ENCODE data around the gene NOVA1. TPM values are rescaled to one million over a fixed set of nuclear protein-coding genes. Genes with fewer than 3 reads are reported as not detected.

Gene NOVA1
- total and polyA plus RNA-seq, 2 of the 4 experiments (the other 2 are of a cell fraction): 0.90 to 3.0 TPM

DNA sequence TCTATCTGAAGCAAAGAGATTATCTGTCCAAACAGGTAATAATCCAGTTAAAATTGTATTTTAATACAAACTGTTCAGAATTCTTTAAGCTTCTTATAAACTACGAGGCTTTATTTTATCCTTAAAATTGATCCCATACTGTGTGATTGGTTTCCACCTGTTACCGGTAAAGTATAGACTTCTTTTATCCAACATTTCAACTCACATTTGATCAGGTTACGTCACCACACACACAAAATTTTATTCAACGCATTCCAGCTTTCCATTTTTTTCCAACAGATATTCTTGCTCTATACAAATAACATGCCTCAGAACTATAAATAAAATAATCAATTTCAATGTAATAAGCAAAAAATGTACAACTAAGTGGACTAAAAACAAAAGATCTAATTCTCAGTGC is 4.5 kb downstream of the NOVA1 start:
- H2BK5ac ChIP-seq (ENCODE audit: low read depth, low read length, poor library complexity, severe bottlenecking): no peak overlapping the region
- H4K20me1 ChIP-seq (ENCODE audit: insufficient read depth, low read length): no peaks in the 10 kb centered on the region
- in situ Hi-C loops (cut with MboI; ENCODE audit: low sequenced_read_pairs) (no loop called here), intact Hi-C loops (cut with micrococcal nuclease) (loop anchor here (10.0 kb wide), 1 partner anchor 309 kb away; no protein-coding TSS in a partner anchor), dilution Hi-C loops (cut with HindIII; ENCODE audit: low sequenced_read_pairs, unreplicated experiment) (no loop called here)
- ChIA-PET CTCF (interaction anchor here (0.9 kb wide), 1 partner anchor 338 kb away, joined by 6 read pairs; no protein-coding TSS in a partner anchor), POLR2A (ENCODE audit: unreplicated experiment) (no interaction called here)
- TF ChIP-seq, protein P1, sequence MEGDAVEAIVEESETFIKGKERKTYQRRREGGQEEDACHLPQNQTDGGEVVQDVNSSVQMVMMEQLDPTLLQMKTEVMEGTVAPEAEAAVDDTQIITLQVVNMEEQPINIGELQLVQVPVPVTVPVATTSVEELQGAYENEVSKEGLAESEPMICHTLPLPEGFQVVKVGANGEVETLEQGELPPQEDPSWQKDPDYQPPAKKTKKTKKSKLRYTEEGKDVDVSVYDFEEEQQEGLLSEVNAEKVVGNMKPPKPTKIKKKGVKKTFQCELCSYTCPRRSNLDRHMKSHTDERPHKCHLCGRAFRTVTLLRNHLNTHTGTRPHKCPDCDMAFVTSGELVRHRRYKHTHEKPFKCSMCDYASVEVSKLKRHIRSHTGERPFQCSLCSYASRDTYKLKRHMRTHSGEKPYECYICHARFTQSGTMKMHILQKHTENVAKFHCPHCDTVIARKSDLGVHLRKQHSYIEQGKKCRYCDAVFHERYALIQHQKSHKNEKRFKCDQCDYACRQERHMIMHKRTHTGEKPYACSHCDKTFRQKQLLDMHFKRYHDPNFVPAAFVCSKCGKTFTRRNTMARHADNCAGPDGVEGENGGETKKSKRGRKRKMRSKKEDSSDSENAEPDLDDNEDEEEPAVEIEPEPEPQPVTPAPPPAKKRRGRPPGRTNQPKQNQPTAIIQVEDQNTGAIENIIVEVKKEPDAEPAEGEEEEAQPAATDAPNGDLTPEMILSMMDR (conservative IDR thresholded peaks at IDR 0.05; ENCODE audit: low read depth, low read length): no peak
- TF ChIP-seq MAFK (IDR thresholded peaks at IDR 0.05; ENCODE audit: low read depth, low read length): no peak
- TF ChIP-seq SMC3 (IDR thresholded peaks at IDR 0.05; ENCODE audit: low read depth, low read length): no peak
- TF ChIP-seq CEBPB (IDR thresholded peaks at IDR 0.05; ENCODE audit: low read depth, low read length): no peak
- no peak for TF ChIP-seq BHLHE40 (IDR thresholded peaks at IDR 0.05; ENCODE audit: low read depth, low read length)
- TF ChIP-seq, protein P2, sequence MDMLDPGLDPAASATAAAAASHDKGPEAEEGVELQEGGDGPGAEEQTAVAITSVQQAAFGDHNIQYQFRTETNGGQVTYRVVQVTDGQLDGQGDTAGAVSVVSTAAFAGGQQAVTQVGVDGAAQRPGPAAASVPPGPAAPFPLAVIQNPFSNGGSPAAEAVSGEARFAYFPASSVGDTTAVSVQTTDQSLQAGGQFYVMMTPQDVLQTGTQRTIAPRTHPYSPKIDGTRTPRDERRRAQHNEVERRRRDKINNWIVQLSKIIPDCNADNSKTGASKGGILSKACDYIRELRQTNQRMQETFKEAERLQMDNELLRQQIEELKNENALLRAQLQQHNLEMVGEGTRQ (IDR thresholded peaks at IDR 0.05; ENCODE audit: low read depth, low read length): no peak
- no peak for TF ChIP-seq NFE2L2 (IDR thresholded peaks at IDR 0.05; ENCODE audit: low read depth, low read length)
- TF ChIP-seq MXI1 (IDR thresholded peaks at IDR 0.05; ENCODE audit: borderline replicate concordance, low read depth, low read length): no peak
- no peak for TF ChIP-seq RAD21 (IDR thresholded peaks at IDR 0.05; ENCODE audit: low read length)
- 86 to 100% methylated on average over 2 of the region's 4 CpGs for WGBS, 2 experiments (ENCODE audit: extremely low coverage in 2 of 2, insufficient read length in 1 of 2)
- no peak overlapping the region for H3K4me3 ChIP-seq (ENCODE audit: insufficient read depth, low read depth, low read length)
- H3K9me3 ChIP-seq (ENCODE audit: control insufficient read depth, insufficient read depth, low read length): no peaks in the 10 kb centered on the region
- ATAC-seq (ENCODE audit: low read depth) (no peak), DNase-seq (no peak)
- no peaks in the 10 kb centered on the region for H3K9me1 ChIP-seq (ENCODE audit: insufficient read depth, low read length)
- no peak overlapping the region for H3K4me2 ChIP-seq (ENCODE audit: low read depth, low read length)
- no peak overlapping the region for H3K4ac ChIP-seq (ENCODE audit: low read depth, low read length)
- no peak overlapping the region for H2BK15ac ChIP-seq (ENCODE audit: low read depth, low read length)
- no peak overlapping the region for H2AK5ac ChIP-seq (ENCODE audit: low read depth, low read length)
- no peak overlapping the region for H3K18ac ChIP-seq (ENCODE audit: low read depth, low read length)
- no peak overlapping the region for H2BK20ac ChIP-seq (ENCODE audit: low read depth, low read length)
- H2AK9ac ChIP-seq (replicated peaks; ENCODE audit: low read depth, low read length, poor library complexity): no peak overlapping the region
- H2AFZ ChIP-seq (replicated peaks; ENCODE audit: low read length, poor library complexity): no peak overlapping the region
- H3K27ac ChIP-seq (ENCODE audit: insufficient read depth, low read length): no peak overlapping the region
- no peak overlapping the region for H4K8ac ChIP-seq (ENCODE audit: low read depth in 2 of 2, low read length in 2 of 2)
- H2BK120ac ChIP-seq (ENCODE audit: low read depth, low read length): no peak overlapping the region
- H3K23ac ChIP-seq (ENCODE audit: low read depth, low read length): no peak overlapping the region
- no peaks in the 10 kb centered on the region for H3K27me3 ChIP-seq (ENCODE audit: control insufficient read depth, insufficient read depth, low read length)
- no TSS peak for BruUV-seq (replicated peaks)
- no peak overlapping the region for H4K91ac ChIP-seq (ENCODE audit: insufficient read depth, low read depth, low read length)
- no peaks in the 10 kb centered on the region for H3K36me3 ChIP-seq (ENCODE audit: control insufficient read depth, insufficient read depth, low read length)
- H3K79me1 ChIP-seq (ENCODE audit: low read depth in 1 of 2, low read length in 2 of 2): no peaks in the 10 kb centered on the region; a peak in 1 of 4 replicates
- H3K14ac ChIP-seq (replicated peaks; ENCODE audit: low read depth, low read length): no peak overlapping the region
- no peaks in the 10 kb centered on the region for H3K4me1 ChIP-seq (ENCODE audit: control insufficient read depth, insufficient read depth, low read length)
- no peak overlapping the region for H3K9ac ChIP-seq (ENCODE audit: low read depth, low read length)
- H3K56ac ChIP-seq (ENCODE audit: extremely low read depth, insufficient read depth, low read length): no peak overlapping the region
- no peak overlapping the region for H4K5ac ChIP-seq (ENCODE audit: low read depth, low read length)
